ENCODE measurements around the gene IRAK1. TPM values are rescaled to one million over a fixed set of nuclear protein-coding genes. Genes with fewer than 3 reads are reported as not detected.
A peak's percentile ranks its signal among the peaks of the same experiment; 100 is the strongest.

Gene IRAK1
- total and polyA plus RNA-seq, 5 donors from 2014 or later, result 23.7 to 64.7 (median 28.2) TPM

GRCh38 chrX:153970357-153971123 is 49.2 kb downstream of the IRAK1 start:
- peaks cover 4% of the 10 kb centered on the region for H3K27me3 Mint-ChIP-seq
- peaks cover 0 to 1% (median 0%) of the 10 kb centered on the region in 7 donors for H3K9me3 Mint-ChIP-seq
- Histone ChIP-seq H3K27me3 (ENCODE audit: control insufficient read depth, insufficient read depth, low read length) (no peaks in the 10 kb centered on the region), H3K4me3 (ENCODE audit: low read depth, low read length) (peak overlapping the region; percentile 73), H3K9me3 (ENCODE audit: control insufficient read depth in 2 of 2, low read length in 2 of 2) (no peaks in the 10 kb centered on the region), H3K4me1 (ENCODE audit: control insufficient read depth, insufficient read depth, low read length, poor library complexity, severe bottlenecking) (peaks cover 59% of the 10 kb centered on the region), H3K27ac (ENCODE audit: insufficient read depth, low read length, poor library complexity, severe bottlenecking) (peak overlapping the region; percentile 97), H3K36me3 (ENCODE audit: control insufficient read depth, insufficient read depth, low read length) (no peaks in the 10 kb centered on the region)
- H3K4me3 Mint-ChIP-seq, result peak overlapping the region; percentile 89 to 100 (median 100)
- peak; percentile 25 to 51 (median 41) for DNase-seq
- peaks cover 0 to 62% (median 16%) of the 10 kb centered on the region in 4 donors for H3K4me1 Mint-ChIP-seq
- peak overlapping the region in 2 of 3 donors; percentile 96 to 100 for H3K27ac Mint-ChIP-seq
- peak in 1 of 2 donors; percentile 6 for ATAC-seq (ENCODE audit: low read depth in 2 of 2)
- peaks cover 4% of the 10 kb centered on the region for H3K36me3 Mint-ChIP-seq

- H3K36me3 Mint-ChIP-seq, result peaks cover 4% of the 10 kb centered on the region
- peaks cover 0 to 1% (median 0%) of the 10 kb centered on the region in 7 donors for H3K9me3 Mint-ChIP-seq
- H3K27me3 Mint-ChIP-seq, result peaks cover 4% of the 10 kb centered on the region
- DNase-seq (no peak), ATAC-seq (ENCODE audit: low read depth in 2 of 2) (no peak)
- peak overlapping the region; percentile 73 for H3K4me3 ChIP-seq (ENCODE audit: low read depth, low read length)
- peaks cover 60% of the 10 kb centered on the region for H3K4me1 ChIP-seq (ENCODE audit: control insufficient read depth, insufficient read depth, low read length, poor library complexity, severe bottlenecking)
- peak overlapping the region; percentile 87 to 96 (median 89) for H3K27ac Mint-ChIP-seq
- peaks cover 0 to 66% (median 16%) of the 10 kb centered on the region in 4 donors for H3K4me1 Mint-ChIP-seq
- H3K36me3 ChIP-seq (ENCODE audit: control insufficient read depth, insufficient read depth, low read length), result no peaks in the 10 kb centered on the region
- no peaks in the 10 kb centered on the region for H3K27me3 ChIP-seq (ENCODE audit: control insufficient read depth, insufficient read depth, low read length)
- no peaks in the 10 kb centered on the region for H3K9me3 ChIP-seq (ENCODE audit: control insufficient read depth in 2 of 2, low read length in 2 of 2)
- H3K27ac ChIP-seq (ENCODE audit: insufficient read depth, low read length, poor library complexity, severe bottlenecking), result peak overlapping the region; percentile 97
- H3K4me3 Mint-ChIP-seq, result peak overlapping the region; percentile 89 to 100 (median 98)
Observed at GRCh38 chrX:153969904-153970356, 49.8 kb downstream of the IRAK1 start.

GRCh38 chrX:153969125-153969903 is 50.4 kb downstream of the IRAK1 start:
- H3K36me3 Mint-ChIP-seq, result peaks cover 4% of the 10 kb centered on the region

GRCh38 chrX:153968754-153969124 is 51.0 kb downstream of the IRAK1 start:
- Mint-ChIP-seq H3K27ac (peak overlapping the region in 2 of 3 donors; percentile 89 to 94), H3K4me1 (peaks cover 0 to 59% (median 12%) of the 10 kb centered on the region in 4 donors), H3K36me3 (peaks cover 4% of the 10 kb centered on the region), H3K27me3 (peaks cover 4% of the 10 kb centered on the region), H3K4me3 (peak overlapping the region; percentile 89 to 100 (median 98)), H3K9me3 (peaks cover 0 to 1% (median 0%) of the 10 kb centered on the region in 7 donors)
- Histone ChIP-seq H3K9me3 (ENCODE audit: control insufficient read depth in 2 of 2, low read length in 2 of 2) (no peaks in the 10 kb centered on the region), H3K27ac (ENCODE audit: insufficient read depth, low read length, poor library complexity, severe bottlenecking) (peak overlapping the region; percentile 97), H3K4me1 (ENCODE audit: control insufficient read depth, insufficient read depth, low read length, poor library complexity, severe bottlenecking) (peaks cover 50% of the 10 kb centered on the region), H3K4me3 (ENCODE audit: low read depth, low read length) (peak overlapping the region; percentile 73), H3K36me3 (ENCODE audit: control insufficient read depth, insufficient read depth, low read length) (peaks cover 7% of the 10 kb centered on the region), H3K27me3 (ENCODE audit: control insufficient read depth, insufficient read depth, low read length) (no peaks in the 10 kb centered on the region)
- ATAC-seq (ENCODE audit: low read depth in 2 of 2), result no peak
- DNase-seq, result peak in 2 of 3 donors; percentile 23 to 58

More at GRCh38 chrX:153969125-153969903, 50.4 kb downstream of the IRAK1 start:
- peaks cover 0 to 65% (median 14%) of the 10 kb centered on the region in 4 donors for H3K4me1 Mint-ChIP-seq
- peak overlapping the region; percentile 89 to 100 (median 98) for H3K4me3 Mint-ChIP-seq
- ATAC-seq (ENCODE audit: low read depth in 2 of 2) (no peak), DNase-seq (no peak)
- Histone ChIP-seq H3K36me3 (ENCODE audit: control insufficient read depth, insufficient read depth, low read length) (peaks cover 1% of the 10 kb centered on the region), H3K27ac (ENCODE audit: insufficient read depth, low read length, poor library complexity, severe bottlenecking) (peak overlapping the region; percentile 97), H3K27me3 (ENCODE audit: control insufficient read depth, insufficient read depth, low read length) (no peaks in the 10 kb centered on the region), H3K4me1 (ENCODE audit: control insufficient read depth, insufficient read depth, low read length, poor library complexity, severe bottlenecking) (peaks cover 55% of the 10 kb centered on the region), H3K9me3 (ENCODE audit: control insufficient read depth in 2 of 2, low read length in 2 of 2) (no peaks in the 10 kb centered on the region), H3K4me3 (ENCODE audit: low read depth, low read length) (peak overlapping the region; percentile 73)
- peak overlapping the region; percentile 89 to 96 (median 94) for H3K27ac Mint-ChIP-seq
- H3K27me3 Mint-ChIP-seq, result peaks cover 4% of the 10 kb centered on the region
- H3K9me3 Mint-ChIP-seq, result peaks cover 0 to 1% (median 0%) of the 10 kb centered on the region in 7 donors

- H3K4me1 ChIP-seq (ENCODE audit: control insufficient read depth, insufficient read depth, low read length, poor library complexity, severe bottlenecking), result peaks cover 45% of the 10 kb centered on the region
- H3K27me3 ChIP-seq (ENCODE audit: control insufficient read depth, insufficient read depth, low read length), result no peaks in the 10 kb centered on the region
- Mint-ChIP-seq H3K27ac (peak overlapping the region; percentile 89 to 97 (median 94)), H3K4me1 (peaks cover 0 to 55% (median 12%) of the 10 kb centered on the region in 4 donors), H3K4me3 (peak overlapping the region; percentile 89 to 100 (median 98)), H3K9me3 (peaks cover 0 to 1% (median 0%) of the 10 kb centered on the region in 7 donors), H3K27me3 (peaks cover 4% of the 10 kb centered on the region), H3K36me3 (peaks cover 4% of the 10 kb centered on the region)
- peak overlapping the region; percentile 97 for H3K27ac ChIP-seq (ENCODE audit: insufficient read depth, low read length, poor library complexity, severe bottlenecking)
- H3K9me3 ChIP-seq (ENCODE audit: control insufficient read depth in 2 of 2, low read length in 2 of 2), result no peaks in the 10 kb centered on the region
- H3K4me3 ChIP-seq (ENCODE audit: low read depth, low read length), result peak overlapping the region; percentile 73
- DNase-seq, result no peak
- ATAC-seq (ENCODE audit: low read depth in 2 of 2), result no peak
- peaks cover 11% of the 10 kb centered on the region for H3K36me3 ChIP-seq (ENCODE audit: control insufficient read depth, insufficient read depth, low read length)
Observed at GRCh38 chrX:153968255-153968654, 51.4 kb downstream of the IRAK1 start.

GRCh38 chrX:153967536-153968224 is 52.0 kb downstream of the IRAK1 start:
- Mint-ChIP-seq H3K4me3 (peak overlapping the region; percentile 89 to 100 (median 98)), H3K9me3 (peaks cover 0 to 1% (median 0%) of the 10 kb centered on the region in 7 donors), H3K36me3 (peaks cover 6% of the 10 kb centered on the region), H3K4me1 (peaks cover 0 to 51% (median 12%) of the 10 kb centered on the region in 4 donors), H3K27ac (peak overlapping the region; percentile 89 to 97 (median 94)), H3K27me3 (peaks cover 4% of the 10 kb centered on the region)
- Histone ChIP-seq H3K4me3 (ENCODE audit: low read depth, low read length) (peak overlapping the region; percentile 73), H3K27ac (ENCODE audit: insufficient read depth, low read length, poor library complexity, severe bottlenecking) (peak overlapping the region; percentile 97), H3K4me1 (ENCODE audit: control insufficient read depth, insufficient read depth, low read length, poor library complexity, severe bottlenecking) (peaks cover 42% of the 10 kb centered on the region), H3K27me3 (ENCODE audit: control insufficient read depth, insufficient read depth, low read length) (no peaks in the 10 kb centered on the region), H3K36me3 (ENCODE audit: control insufficient read depth, insufficient read depth, low read length) (peaks cover 14% of the 10 kb centered on the region), H3K9me3 (ENCODE audit: control insufficient read depth in 2 of 2, low read length in 2 of 2) (no peaks in the 10 kb centered on the region)
- no peak for ATAC-seq (ENCODE audit: low read depth in 2 of 2)
- DNase-seq, result peak in 2 of 3 donors; percentile 43 to 71
